Stomach (tissue), 9 donors: ENCODE results near the gene LGI1. TPM values are rescaled to one million over a fixed set of nuclear protein-coding genes. Genes with fewer than 3 reads are reported as not detected.
A peak's percentile ranks its signal among the peaks of the same experiment; 100 is the strongest.

ENCODE experiments used
- DNase-seq, 2 donors: peaks; one replicate each; pipeline versions ENCODE4 v3.0.0 to v3.0.0-alpha.2; 2013 to 2019
- H3K27ac ChIP-seq, 5 donors: fragments of 200-600 bp in 4 of 5; sonication (generic) in 4 of 5; one replicate each; pipeline ENCODE4 v1.5.1; 2013 to 2019; ENCODE audit warnings: mild to moderate bottlenecking in 1 of 5, moderate library complexity in 1 of 5
- H3K27me3 ChIP-seq, 3 donors: fragments of 200-600 bp; sonication (generic); one replicate each; pipeline ENCODE4 v1.5.1; 2017 to 2019; ENCODE audit warnings: mixed run types in 1 of 3
- H3K36me3 ChIP-seq, 4 donors: fragments of 200-600 bp; sonication (generic); 1 replicate in 3 of 4; 2 replicates in 1 of 4; pipeline ENCODE4 v1.5.1; 2016 to 2019
- H3K4me1 ChIP-seq, 4 donors: fragments of 200-600 bp; sonication (generic); one replicate each; pipeline ENCODE4 v1.5.1; 2016 to 2019
- H3K4me3 ChIP-seq, 4 donors: fragments of 200-600 bp; sonication (generic) in 3 of 4; one replicate each; pipeline ENCODE4 v1.5.1; 2016 to 2019; ENCODE audit warnings: mild to moderate bottlenecking in 1 of 4
- H3K9me3 ChIP-seq, 4 donors: fragments of 200-600 bp; sonication (generic); one replicate each; pipeline ENCODE4 v1.5.1; 2016 to 2019
- CTCF ChIP-seq, 7 experiments: fragments of 450-650 bp in 4 of 7; fragments of 200-600 bp in 3 of 7; sonication (generic) in 3 of 7; IDR thresholded peaks; one replicate each; pipeline ENCODE4 v1.5.1; 2016 to 2019; ENCODE audit warnings: antibody characterized with exemption in 7 of 7, control low read depth in 2 of 7, mild to moderate bottlenecking in 1 of 7
- EP300 ChIP-seq: sonication (generic); formaldehyde crosslinking; IDR thresholded peaks from one replicate; pipeline ENCODE4 v1.6.1; 2017; ENCODE audit warnings: antibody characterized with exemption
- POLR2A ChIP-seq, 4 donors: fragments of 450-650 bp; IDR thresholded peaks; one replicate each; pipeline ENCODE4 v1.6.1; 2016; ENCODE audit warnings: antibody characterized with exemption in 4 of 4, control low read depth in 2 of 4, mild to moderate bottlenecking in 1 of 4, moderate library complexity in 1 of 4
- POLR2AphosphoS5 ChIP-seq, 3 donors: sonication (generic); formaldehyde crosslinking; IDR thresholded peaks; one replicate each; pipeline ENCODE4 v1.6.1; 2016; ENCODE audit warnings: antibody characterized with exemption in 3 of 3
- WGBS, 5 donors: extraction: QIAGEN DNeasy Blood & Tissue Kit in 3 of 5; methylation state at CpG; one replicate each; pipeline versions ENCODE4 v1.1.5 to v1.1.7; 2013 to 2018; 5-methylcytosine and 5-hydroxymethylcytosine counted together
- intact Hi-C: fragments of 100-400 bp; cut with DNase I; formaldehyde crosslinking; loops from one replicate; pipeline ENCODE4 v1.15.1; 2023; ENCODE audit warnings: low total_unique reads
- polyA plus RNA-seq, 3 donors: library from polyadenylated mRNA; stranded (reverse); fragments of 200-250 nt; gene quantifications; one replicate each; pipeline ENCODE4 v1.2.3, GENCODE V29; 2013
- total RNA-seq, 5 donors: library from RNA; depleted of rRNA; stranded (reverse); fragments of >200 nt; gene quantifications; one replicate each; pipeline versions ENCODE4 v1.1.0 to v1.2.3, GENCODE V29; 2014 to 2016
- donor health status: healthy with polysubstance abuse.
- donor health status: Bipolar disorder and iron deficiency.
- donor health status: healthy.

LGI1 gene
- total and polyA plus RNA-seq, 8 donors = 0.12 to 7.2 (median 1.6) TPM; not detected in 2

GRCh38 chr10:93815304-93816096 lies 57.8 kb downstream of the LGI1 start:
- peak in 1 of 2 donors; percentile 51 for DNase-seq
- Histone ChIP-seq H3K27me3 (peaks cover 0 to 27% (median 3%) of the 10 kb centered on the region in 3 donors), H3K4me1 (peaks cover 0 to 11% (median 5%) of the 10 kb centered on the region in 4 donors), H3K4me3 (no peak overlapping the region), H3K27ac (peak overlapping the region in 1 of 5 donors; percentile 50), H3K36me3 (no peaks in the 10 kb centered on the region), H3K9me3 (no peaks in the 10 kb centered on the region)
- intact Hi-C loops = loop anchor here (5.0 kb wide), 1 partner anchor 113 kb away; the partner anchor contains the start of gene FRA10AC1
- TF ChIP-seq POLR2A (IDR thresholded peaks at IDR 0.05) = no peak
- no peak for TF ChIP-seq POLR2AphosphoS5 (IDR thresholded peaks at IDR 0.05)
- TF ChIP-seq EP300 = no peak
- no peak for TF ChIP-seq CTCF (IDR thresholded peaks at IDR 0.05)
- 24 to 35% (median 27%) methylated on average over 10 of the region's 10 CpGs for WGBS, 5 donors

GRCh38 chr10:93816123-93816747 lies 58.5 kb downstream of the LGI1 start:
- H3K4me3 ChIP-seq = peak overlapping the region in 1 of 4 donors; percentile 8
- WGBS, 5 donors = 14 to 15% (median 15%) methylated on average over 8 of the region's 8 CpGs
- peak; percentile 63 to 87 for DNase-seq
- H3K4me1 ChIP-seq = peaks cover 0 to 11% (median 5%) of the 10 kb centered on the region in 4 donors
- H3K36me3 ChIP-seq = no peaks in the 10 kb centered on the region
- intact Hi-C loops = loop anchor here (5.0 kb wide), 1 partner anchor 114 kb away; the partner anchor contains the start of gene FRA10AC1
- H3K27ac ChIP-seq = peak overlapping the region in 1 of 5 donors; percentile 50
- no peaks in the 10 kb centered on the region for H3K9me3 ChIP-seq
- peaks cover 0 to 27% (median 3%) of the 10 kb centered on the region in 3 donors for H3K27me3 ChIP-seq
- TF ChIP-seq POLR2AphosphoS5 (IDR thresholded peaks at IDR 0.05) (peak in 1 of 3 donors; percentile 8), CTCF (IDR thresholded peaks at IDR 0.05) (peak in 5 of 7 experiments; percentile 26 to 63 (median 57)), EP300 (no peak), POLR2A (IDR thresholded peaks at IDR 0.05) (no peak)

- Histone ChIP-seq H3K9me3 (no peaks in the 10 kb centered on the region), H3K4me1 (peaks cover 0 to 11% (median 5%) of the 10 kb centered on the region in 4 donors), H3K4me3 (no peak overlapping the region), H3K27me3 (peaks cover 0 to 27% (median 3%) of the 10 kb centered on the region in 3 donors), H3K36me3 (no peaks in the 10 kb centered on the region), H3K27ac (no peak overlapping the region)
- WGBS, 5 donors = 64 to 77% (median 66%) methylated on average over 5 of the region's 5 CpGs
- intact Hi-C loops = loop anchor here (5.0 kb wide), 1 partner anchor 116 kb away; the partner anchor contains the start of gene FRA10AC1
- TF ChIP-seq POLR2AphosphoS5 (IDR thresholded peaks at IDR 0.05) = no peak
- no peak for TF ChIP-seq EP300
- TF ChIP-seq POLR2A (IDR thresholded peaks at IDR 0.05) = no peak
- TF ChIP-seq CTCF (IDR thresholded peaks at IDR 0.05) = no peak
- no peak for DNase-seq
Measured at GRCh38 chr10:93818086-93818485, 60.4 kb downstream of the LGI1 start.

- no peak for DNase-seq
- H3K36me3 ChIP-seq = no peaks in the 10 kb centered on the region
- WGBS, 5 donors = 65 to 74% (median 68%) methylated on average over 4 of the region's 4 CpGs
- peaks cover 0 to 11% (median 5%) of the 10 kb centered on the region in 4 donors for H3K4me1 ChIP-seq
- intact Hi-C loops = loop anchor here (5.0 kb wide), 1 partner anchor 117 kb away; the partner anchor contains the start of gene FRA10AC1
- no peaks in the 10 kb centered on the region for H3K9me3 ChIP-seq
- H3K27me3 ChIP-seq = peaks cover 0 to 27% (median 3%) of the 10 kb centered on the region in 3 donors
- no peak overlapping the region for H3K27ac ChIP-seq
- no peak overlapping the region for H3K4me3 ChIP-seq
- no peak for TF ChIP-seq EP300
Measured at GRCh38 chr10:93819520-93819919, 61.8 kb downstream of the LGI1 start.
